Parathyroid adenoma (tissue), 2 donors: ENCODE results near the gene FCMR.

Source experiments
- H2AFZ ChIP-seq: fragments of 300-600 bp; sonication (generic); one replicate; pipeline ENCODE4 v1.7.0; 2017; ENCODE audit warnings: antibody characterized with exemption, mild to moderate bottlenecking
- H3K27ac ChIP-seq: fragments of 300-600 bp; sonication (generic); one replicate; pipeline ENCODE4 v1.7.0; 2017
- H3K27me3 ChIP-seq: fragments of 300-600 bp; sonication (generic); one replicate; pipeline ENCODE4 v1.7.0; 2017; ENCODE audit warnings: low read length; ENCODE audit not compliant: control insufficient read depth, insufficient read depth
- H3K36me3 ChIP-seq: fragments of 300-600 bp; sonication (generic); one replicate; pipeline ENCODE4 v1.7.0; 2017; ENCODE audit warnings: low read length; ENCODE audit not compliant: control insufficient read depth, insufficient read depth
- H3K4me1 ChIP-seq: fragments of 300-600 bp; sonication (generic); one replicate; pipeline ENCODE4 v1.7.0; 2017; ENCODE audit warnings: control low read depth
- H3K4me2 ChIP-seq: fragments of 300-600 bp; sonication (generic); one replicate; pipeline ENCODE4 v1.7.0; 2017; ENCODE audit warnings: low read length
- H3K4me3 ChIP-seq: fragments of 300-600 bp; sonication (generic); one replicate; pipeline ENCODE4 v1.7.0; 2017; ENCODE audit warnings: low read depth, low read length
- H3K79me2 ChIP-seq: fragments of 300-600 bp; sonication (generic); one replicate; pipeline ENCODE4 v1.7.0; 2017; ENCODE audit warnings: control low read depth
- H3K9ac ChIP-seq: fragments of 300-600 bp; sonication (generic); one replicate; pipeline ENCODE4 v1.7.0; 2017; ENCODE audit warnings: mild to moderate bottlenecking
- H3K9me3 ChIP-seq: fragments of 300-600 bp; sonication (generic); one replicate; pipeline ENCODE4 v1.7.0; 2017; ENCODE audit warnings: low read length; ENCODE audit not compliant: control insufficient read depth
- CTCF ChIP-seq: fragments of 300-600 bp; sonication (generic); IDR thresholded peaks from one replicate; pipeline ENCODE4 v1.7.0; 2017; ENCODE audit warnings: antibody characterized with exemption, mild to moderate bottlenecking
- donor health status: primary hyperparathyroidism.

The FCMR gene

GRCh38 chr1:206885341-206886060, 36.2 kb downstream of the FCMR start:
- H3K27me3 ChIP-seq = no peaks in the 10 kb centered on the region
- no peaks in the 10 kb centered on the region for H3K9me3 ChIP-seq
- H3K36me3 ChIP-seq = no peaks in the 10 kb centered on the region
- H3K4me2 ChIP-seq = no peak overlapping the region
- H3K27ac ChIP-seq = no peak overlapping the region
- no peak overlapping the region for H3K4me3 ChIP-seq
- TF ChIP-seq CTCF = no peak
- no peak overlapping the region for H2AFZ ChIP-seq
- H3K79me2 ChIP-seq = no peaks in the 10 kb centered on the region
- H3K9ac ChIP-seq = no peak overlapping the region
- no peaks in the 10 kb centered on the region for H3K4me1 ChIP-seq

- Histone ChIP-seq H3K9me3 (no peaks in the 10 kb centered on the region), H3K27me3 (no peaks in the 10 kb centered on the region), H3K36me3 (no peaks in the 10 kb centered on the region), H2AFZ (no peak overlapping the region), H3K79me2 (no peaks in the 10 kb centered on the region), H3K4me2 (no peak overlapping the region), H3K4me1 (no peaks in the 10 kb centered on the region), H3K4me3 (no peak overlapping the region), H3K9ac (no peak overlapping the region), H3K27ac (no peak overlapping the region)
- no peak for TF ChIP-seq CTCF
Observed at GRCh38 chr1:206883876-206884275, 37.9 kb downstream of the FCMR start.

- Histone ChIP-seq H3K27ac (no peak overlapping the region), H3K9me3 (no peaks in the 10 kb centered on the region), H3K4me1 (no peaks in the 10 kb centered on the region), H3K4me2 (no peak overlapping the region), H3K27me3 (no peaks in the 10 kb centered on the region), H3K36me3 (no peaks in the 10 kb centered on the region), H3K79me2 (no peaks in the 10 kb centered on the region), H2AFZ (no peak overlapping the region), H3K4me3 (no peak overlapping the region), H3K9ac (no peak overlapping the region)
- TF ChIP-seq CTCF = no peak
Observed at GRCh38 chr1:206883160-206883559, 38.6 kb downstream of the FCMR start.

GRCh38 chr1:206882555-206882954, 39.2 kb downstream of the FCMR start:
- Histone ChIP-seq H3K9me3 (no peaks in the 10 kb centered on the region), H3K4me3 (no peak overlapping the region), H3K4me2 (no peak overlapping the region), H3K79me2 (no peaks in the 10 kb centered on the region), H3K27ac (no peak overlapping the region), H3K9ac (no peak overlapping the region), H3K36me3 (no peaks in the 10 kb centered on the region), H2AFZ (no peak overlapping the region), H3K4me1 (no peaks in the 10 kb centered on the region), H3K27me3 (no peaks in the 10 kb centered on the region)
- no peak for TF ChIP-seq CTCF

- Histone ChIP-seq H3K27me3 (no peaks in the 10 kb centered on the region), H3K4me1 (no peaks in the 10 kb centered on the region), H3K27ac (no peak overlapping the region), H3K9me3 (no peaks in the 10 kb centered on the region), H3K4me2 (no peak overlapping the region), H3K36me3 (no peaks in the 10 kb centered on the region), H3K79me2 (no peaks in the 10 kb centered on the region), H2AFZ (no peak overlapping the region), H3K9ac (no peak overlapping the region), H3K4me3 (no peak overlapping the region)
- TF ChIP-seq CTCF = no peak
Observed at GRCh38 chr1:206880314-206880713, 41.4 kb downstream of the FCMR start.
